Suprapubic skin (tissue), 4 donors: ENCODE data around the gene EXOC6.

Experiments used
- CTCF ChIP-seq, 2 donors: fragments of 200-600 bp in 1 of 2; fragments of 450-650 bp in 1 of 2; sonication (generic) in 1 of 2; IDR thresholded peaks; one replicate each; pipeline ENCODE4 v1.5.1; 2016 to 2019; ENCODE audit warnings: antibody characterized with exemption in 2 of 2, mild to moderate bottlenecking in 1 of 2, moderate library complexity in 1 of 2
- POLR2A ChIP-seq, 2 donors: fragments of 450-650 bp; IDR thresholded peaks; one replicate each; pipeline ENCODE4 v1.6.1; 2017; ENCODE audit warnings: antibody characterized with exemption in 2 of 2, mild to moderate bottlenecking in 2 of 2, moderate library complexity in 2 of 2
- POLR2AphosphoS5 ChIP-seq, 3 donors: sonication (generic); formaldehyde crosslinking; IDR thresholded peaks; one replicate each; pipeline ENCODE4 v1.6.1; 2017; ENCODE audit warnings: antibody characterized with exemption in 3 of 3

GRCh38 chr10:93023013-93023650 lies 174.8 kb downstream of the EXOC6 start:
- no peak for TF ChIP-seq CTCF (IDR thresholded peaks at IDR 0.05)
- no peak for TF ChIP-seq POLR2A (IDR thresholded peaks at IDR 0.05)
- no peak for TF ChIP-seq POLR2AphosphoS5 (IDR thresholded peaks at IDR 0.05)
